GM21423 (cell line): Measurements from ENCODE around the gene AGAP1.

Experiments used
- ATAC-seq: cut with Tn5 transposase; IDR thresholded peaks from one replicate; pipeline ENCODE4 v1.9.1; 2021; ENCODE audit warnings: mild to moderate bottlenecking, moderate library complexity; ENCODE audit not compliant: unreplicated experiment

AGAP1 gene

GRCh38 chr2:236010920-236011685 lies 517.3 kb downstream of the AGAP1 start:
- ATAC-seq, result no peak

GRCh38 chr2:236012155-236012554 lies 518.3 kb downstream of the AGAP1 start:
- ATAC-seq, result no peak

- ATAC-seq, result no peak
Observed at GRCh38 chr2:236014408-236015131, 520.7 kb downstream of the AGAP1 start.

GRCh38 chr2:236015171-236015570 lies 521.3 kb downstream of the AGAP1 start:
- ATAC-seq, result no peak

- no peak for ATAC-seq
Observed at GRCh38 chr2:236016496-236016895, 522.7 kb downstream of the AGAP1 start.

- ATAC-seq, result no peak
Observed at GRCh38 chr2:236017446-236017845, 523.6 kb downstream of the AGAP1 start.

GRCh38 chr2:236019434-236019833 lies 525.6 kb downstream of the AGAP1 start:
- ATAC-seq, result no peak

GRCh38 chr2:236021499-236022057 lies 527.7 kb downstream of the AGAP1 start:
- no peak for ATAC-seq

GRCh38 chr2:236022128-236022527 lies 528.3 kb downstream of the AGAP1 start:
- ATAC-seq, result no peak

- ATAC-seq, result no peak
Observed at GRCh38 chr2:236025892-236026291, 532.0 kb downstream of the AGAP1 start.

GRCh38 chr2:236026841-236027240 lies 533.0 kb downstream of the AGAP1 start:
- ATAC-seq, result no peak

- no peak for ATAC-seq
Observed at GRCh38 chr2:236028066-236028465, 534.2 kb downstream of the AGAP1 start.

GRCh38 chr2:236033462-236033861 lies 539.6 kb downstream of the AGAP1 start:
- ATAC-seq, result no peak

- no peak for ATAC-seq
Observed at GRCh38 chr2:236034974-236035373, 541.1 kb downstream of the AGAP1 start.

- no peak for ATAC-seq
Observed at GRCh38 chr2:236036045-236036444, 542.2 kb downstream of the AGAP1 start.

- ATAC-seq, result no peak
Observed at GRCh38 chr2:236038096-236038495, 544.3 kb downstream of the AGAP1 start.

- no peak for ATAC-seq
Observed at GRCh38 chr2:236040600-236041328, 546.9 kb downstream of the AGAP1 start.

- ATAC-seq, result no peak
Observed at GRCh38 chr2:236041616-236042015, 547.8 kb downstream of the AGAP1 start.

- no peak for ATAC-seq
Observed at GRCh38 chr2:236042087-236042486, 548.2 kb downstream of the AGAP1 start.

GRCh38 chr2:236044191-236044590 lies 550.3 kb downstream of the AGAP1 start:
- ATAC-seq, result no peak
